ENCODE results near the gene NR2F2. TPM values are rescaled to one million over a fixed set of nuclear protein-coding genes. Genes with fewer than 3 reads are reported as not detected.

Gene NR2F2
- total RNA-seq, 2 donors from 2014 or later = 31.8 to 49.8 TPM

DNA sequence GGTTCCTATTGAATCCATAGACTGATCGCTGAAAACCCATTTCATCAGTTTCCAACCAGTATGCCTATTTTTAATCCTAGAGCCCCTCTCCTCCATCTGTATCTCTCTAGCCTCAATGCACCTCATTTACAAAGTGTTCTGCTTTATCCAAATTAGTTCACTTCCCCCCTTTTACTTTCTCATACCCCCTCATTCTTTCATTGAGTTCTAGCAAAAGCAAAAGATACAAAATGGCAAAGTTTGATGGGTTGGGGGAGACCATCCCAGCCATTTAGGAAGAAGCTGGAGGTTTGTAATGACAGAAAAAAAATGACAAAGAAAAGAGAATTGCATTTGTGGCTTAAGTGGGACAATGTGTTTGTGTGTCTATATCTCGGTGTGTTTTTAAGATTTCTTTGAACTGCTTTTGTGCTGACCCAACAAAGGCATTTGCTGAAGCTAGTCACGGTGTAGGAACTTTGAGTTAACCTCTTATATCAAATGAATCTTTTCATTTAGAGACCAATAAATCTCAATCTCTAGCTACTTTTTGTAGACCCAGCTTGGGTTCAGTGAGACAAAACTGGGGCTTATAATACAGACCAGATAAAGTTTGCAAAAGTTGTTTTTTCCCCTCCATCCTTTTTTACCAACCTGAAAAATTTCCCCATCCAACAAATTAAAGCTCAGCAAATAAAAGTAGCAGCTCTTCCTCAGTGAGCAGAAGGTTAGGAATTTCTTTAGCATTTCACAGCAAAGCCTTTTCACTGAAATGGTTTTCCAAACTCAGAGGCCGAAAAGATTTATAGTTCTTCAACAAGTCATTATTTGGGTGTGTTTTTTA lies 18.7 kb downstream of the NR2F2 start:
- ATAC-seq (ENCODE audit: insufficient number of reproducible peaks, low FRiP score, low read depth) = no peak
- no peaks in the 10 kb centered on the region for H3K36me3 ChIP-seq
- H3K27me3 ChIP-seq (replicated peaks; ENCODE audit: insufficient read depth) = no peaks in the 10 kb centered on the region
- no peak for DNase-seq (ENCODE audit: low spot score)
- no peak for TF ChIP-seq CTCF (IDR thresholded peaks at IDR 0.05)
- no peaks in the 10 kb centered on the region for H3K9me3 ChIP-seq
- H3K4me1 ChIP-seq (ENCODE audit: control insufficient read depth in 1 of 2, low read depth in 2 of 2) = peaks cover 0 to 28% of the 10 kb centered on the region in 2 donors
- H3K4me3 ChIP-seq = no peak overlapping the region
- H3K27ac ChIP-seq = peak overlapping the region in 1 of 2 donors; percentile 5

DNA sequence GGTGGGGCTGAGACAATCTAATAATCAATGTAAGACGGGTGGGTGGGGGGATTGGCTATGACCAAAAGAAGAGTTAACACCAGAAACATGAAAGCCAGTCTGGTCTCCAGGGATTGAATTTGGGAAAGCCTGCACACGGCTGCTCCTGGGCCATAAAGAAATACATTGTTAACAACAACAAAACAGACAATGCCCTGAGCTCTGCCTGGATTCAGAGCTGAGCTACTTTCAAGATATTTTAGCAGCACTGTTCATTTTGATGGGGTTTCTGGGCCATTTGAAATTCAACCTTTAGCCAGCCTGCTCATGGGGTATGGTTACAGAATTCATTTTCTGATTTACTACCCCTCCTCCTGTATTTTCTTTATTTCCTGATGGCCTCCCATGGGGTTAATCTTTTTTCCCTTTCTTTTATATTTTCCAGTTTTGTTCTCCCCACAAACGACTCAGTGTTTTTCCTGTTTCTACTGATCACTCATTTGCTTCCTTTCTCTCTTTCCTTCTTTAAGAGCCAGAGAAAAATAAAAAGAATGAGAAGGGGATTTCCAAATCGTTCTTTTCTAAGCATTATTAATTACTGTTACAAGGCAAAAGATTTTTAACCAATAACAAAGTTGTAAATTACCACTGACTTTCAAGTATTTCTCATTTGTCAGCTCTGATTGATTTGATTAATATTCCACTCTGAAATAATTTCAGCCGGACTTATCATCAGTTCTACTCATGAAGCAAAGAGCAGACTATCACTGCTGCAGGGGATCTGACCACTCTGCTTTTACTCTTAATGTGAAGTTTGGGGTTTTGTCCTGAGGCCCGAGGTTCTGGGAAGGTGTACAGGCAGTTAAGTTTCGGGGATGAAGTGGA lies 19.6 kb downstream of the NR2F2 start:
- H3K36me3 ChIP-seq = no peaks in the 10 kb centered on the region
- H3K4me3 ChIP-seq = no peak overlapping the region
- H3K27me3 ChIP-seq (replicated peaks; ENCODE audit: insufficient read depth) = no peaks in the 10 kb centered on the region
- peaks cover 0 to 21% of the 10 kb centered on the region in 2 donors for H3K4me1 ChIP-seq (ENCODE audit: control insufficient read depth in 1 of 2, low read depth in 2 of 2)
- no peaks in the 10 kb centered on the region for H3K9me3 ChIP-seq
- DNase-seq (ENCODE audit: low spot score) (no peak), ATAC-seq (ENCODE audit: insufficient number of reproducible peaks, low FRiP score, low read depth) (no peak)
- no peak for TF ChIP-seq CTCF (IDR thresholded peaks at IDR 0.05)
- peak overlapping the region in 1 of 2 donors; percentile 5 for H3K27ac ChIP-seq

GRCh38 chr15:96350934-96351724 lies 20.6 kb downstream of the NR2F2 start:
- H3K27ac ChIP-seq = no peak overlapping the region
- no peaks in the 10 kb centered on the region for H3K27me3 ChIP-seq (replicated peaks; ENCODE audit: insufficient read depth)
- no peak for TF ChIP-seq CTCF (IDR thresholded peaks at IDR 0.05)
- no peak for DNase-seq (ENCODE audit: low spot score)
- no peaks in the 10 kb centered on the region for H3K9me3 ChIP-seq
- no peak for ATAC-seq (ENCODE audit: insufficient number of reproducible peaks, low FRiP score, low read depth)
- H3K4me1 ChIP-seq (ENCODE audit: control insufficient read depth in 1 of 2, low read depth in 2 of 2) = peaks cover 0 to 24% of the 10 kb centered on the region in 2 donors
- H3K4me3 ChIP-seq = no peak overlapping the region
- H3K36me3 ChIP-seq = no peaks in the 10 kb centered on the region

DNA sequence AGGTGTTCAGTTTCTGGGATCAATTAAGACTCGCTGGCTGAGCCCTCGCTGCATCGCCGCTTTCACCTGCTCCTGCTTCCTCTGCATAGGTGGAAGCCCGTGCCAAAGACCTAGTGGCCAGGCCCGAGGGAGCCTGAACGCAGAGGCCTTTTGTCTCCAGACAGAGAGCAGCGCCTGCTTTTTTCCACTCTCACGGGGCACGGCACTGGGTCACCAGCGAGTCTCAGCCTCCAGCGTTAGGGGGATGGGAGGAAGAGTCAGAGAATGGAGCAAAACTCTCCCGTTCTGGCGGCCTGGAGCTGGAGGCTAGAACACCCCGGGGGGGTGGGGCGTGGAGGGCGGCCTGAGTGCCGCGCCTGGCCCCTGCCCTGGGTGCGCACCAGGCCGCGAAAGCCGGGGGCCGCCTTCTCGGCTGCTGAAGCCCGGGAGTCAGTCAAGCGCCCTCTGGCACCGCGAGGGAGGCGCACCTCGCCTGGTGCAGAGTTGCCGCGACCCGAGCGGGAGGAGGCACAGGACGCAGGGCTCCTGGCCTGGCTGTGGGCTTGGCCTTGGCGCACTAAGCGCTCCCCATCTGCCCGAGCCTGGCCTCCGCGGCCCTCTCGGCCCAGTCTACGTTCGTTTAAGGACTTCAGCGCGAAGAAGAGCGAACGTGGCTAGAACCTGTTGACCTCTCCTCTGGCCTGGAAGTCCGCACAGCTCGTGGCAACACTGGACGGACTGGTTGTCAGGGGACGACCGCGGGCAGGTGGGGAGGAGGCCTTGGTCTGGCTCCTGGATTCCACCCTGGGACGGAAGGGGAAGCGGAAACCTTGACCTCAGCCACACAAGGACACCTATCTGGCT lies 21.5 kb downstream of the NR2F2 start:
- no peak for ATAC-seq (ENCODE audit: insufficient number of reproducible peaks, low FRiP score, low read depth)

More for the DNA sequence above, 21.5 kb downstream of the NR2F2 start:
- Histone ChIP-seq H3K4me3 (no peak overlapping the region), H3K36me3 (no peaks in the 10 kb centered on the region), H3K27ac (no peak overlapping the region), H3K4me1 (ENCODE audit: control insufficient read depth in 1 of 2, low read depth in 2 of 2) (peaks cover 0 to 24% of the 10 kb centered on the region in 2 donors), H3K27me3 (replicated peaks; ENCODE audit: insufficient read depth) (no peaks in the 10 kb centered on the region), H3K9me3 (no peaks in the 10 kb centered on the region)
- no peak for DNase-seq (ENCODE audit: low spot score)
- TF ChIP-seq CTCF (IDR thresholded peaks at IDR 0.05) = no peak

Measured in thoracic aorta (tissue), 2 donors.